ENCODE measurements around the gene BICDL1.

GRCh38 chr12:119996417-119996816 is 7.4 kb downstream of the BICDL1 start:
- no peak for TF ChIP-seq MXI1 (IDR thresholded peaks at IDR 0.05; ENCODE audit: low read depth, low read length)
- TF ChIP-seq PAX5 (IDR thresholded peaks at IDR 0.05; ENCODE audit: borderline replicate concordance, low read depth, low read length) = no peak
- no peak for TF ChIP-seq CTCF (IDR thresholded peaks at IDR 0.05 in 2 of 3, conservative IDR thresholded peaks at IDR 0.05 in 1 of 3; ENCODE audit: control insufficient read depth in 2 of 3, extremely low read depth in 1 of 3, insufficient read depth in 1 of 3, low read depth in 3 of 3, low read length in 3 of 3)
- TF ChIP-seq HCFC1 (IDR thresholded peaks at IDR 0.05; ENCODE audit: low read length) = no peak
